GM23248 (cell line): Measurements from ENCODE around the gene DRAXIN.

Experiments
- EZH2 ChIP-seq: fragments of 200-600 bp; sonication (generic); IDR thresholded peaks from 2 replicates; pipeline ENCODE4 v1.6.1; 2018; ENCODE audit warnings: antibody characterized with exemption, mild to moderate bottlenecking; ENCODE audit not compliant: insufficient read depth, poor library complexity, severe bottlenecking
- EZH2phosphoT487 ChIP-seq: fragments of 200-600 bp; sonication (generic); IDR thresholded peaks from 2 replicates; pipeline ENCODE4 v1.6.1; 2018; ENCODE audit warnings: antibody characterized with exemption, moderate library complexity, mild to moderate bottlenecking, low read depth; ENCODE audit not compliant: insufficient read depth

DNA sequence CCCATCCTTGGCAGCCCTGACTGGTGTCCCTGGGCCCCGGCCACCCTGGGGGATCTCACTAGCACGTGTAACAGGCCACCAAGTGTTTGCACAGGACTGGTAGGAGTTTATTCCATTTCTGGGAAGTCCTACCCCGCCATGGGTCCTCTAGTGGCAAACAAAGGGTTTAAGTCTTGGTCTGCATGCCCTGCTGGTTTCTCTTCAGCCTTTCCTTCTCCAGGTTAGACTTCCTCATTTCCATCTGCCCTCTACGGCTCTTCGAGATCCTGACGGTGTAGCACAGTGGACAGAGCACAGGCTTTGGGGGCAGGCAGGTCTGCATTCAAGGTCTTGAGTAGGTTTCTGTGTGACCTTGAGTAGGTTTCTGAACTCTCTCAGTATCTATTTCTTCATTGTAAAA is 47.3 kb downstream of the DRAXIN start:
- TF ChIP-seq EZH2phosphoT487 (no peak), EZH2 (no peak)
